Measurements from ENCODE around the gene TNS3. TPM values are rescaled to one million over a fixed set of nuclear protein-coding genes. Genes with fewer than 3 reads are reported as not detected.

Gene TNS3
- total and polyA plus RNA-seq, 10 donors, result 17.7 to 247 (median 147) TPM

DNA sequence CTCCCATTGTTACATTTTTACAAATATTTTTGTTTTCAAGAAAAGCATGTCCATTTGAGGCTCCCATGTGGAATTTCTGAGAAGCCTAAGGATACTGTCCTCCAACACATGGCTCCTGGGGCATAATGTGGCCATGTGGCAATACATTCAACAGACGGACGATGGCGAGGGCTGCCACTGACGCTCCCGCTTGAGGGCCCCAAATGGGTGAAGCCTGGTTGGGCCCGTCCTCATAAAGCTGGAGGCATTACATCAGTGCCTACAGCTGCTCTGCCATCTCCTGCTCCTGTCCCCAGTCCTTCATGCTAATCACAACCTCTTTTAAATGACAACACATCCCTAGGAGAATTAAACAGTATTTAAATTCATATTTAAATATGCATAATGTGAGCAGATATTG lies 246.8 kb downstream of the TNS3 start:
- intact Hi-C loops (cut with DNase I; ENCODE audit: low total_unique reads), result no loop called here
- Histone ChIP-seq H3K27ac (no peak overlapping the region), H3K27me3 (replicated peaks in 1 of 7) (no peaks in the 10 kb centered on the region), H3K4me1 (peaks cover 0 to 7% (median 2%) of the 10 kb centered on the region in 6 donors), H3K36me3 (peaks cover 0 to 84% (median 12%) of the 10 kb centered on the region in 6 donors), H3K9me3 (no peaks in the 10 kb centered on the region), H3K4me3 (no peak overlapping the region)
- no peak for TF ChIP-seq POLR2A (IDR thresholded peaks at IDR 0.05)
- TF ChIP-seq CTCF (IDR thresholded peaks at IDR 0.05 in 8 of 11, conservative IDR thresholded peaks at IDR 0.05 in 3 of 11), result no peak
- no peak for TF ChIP-seq POLR2AphosphoS5 (IDR thresholded peaks at IDR 0.05)
- DNase-seq, result peak; percentile 54
- WGBS, 5 donors, result 94 to 98% (median 97%) methylated on average over 6 of the region's 6 CpGs

DNA sequence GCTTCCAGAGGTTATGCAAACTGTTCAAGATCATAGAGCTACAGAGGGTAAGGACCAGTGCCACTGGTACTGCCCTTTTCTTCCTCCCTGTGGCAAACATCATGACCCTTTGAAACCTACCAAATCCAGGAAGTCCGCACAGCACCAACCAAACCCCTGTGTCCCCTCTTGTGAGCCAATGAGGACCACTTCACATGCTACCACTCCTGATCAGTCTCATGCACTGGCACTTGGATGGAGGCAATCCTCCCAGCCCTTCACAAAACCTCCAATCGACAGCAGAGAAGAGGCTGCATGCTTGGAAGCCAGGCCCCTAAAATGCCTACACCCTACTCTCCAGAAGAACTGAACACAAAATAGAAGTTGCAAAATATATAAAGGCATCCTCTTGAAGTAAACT lies 248.0 kb downstream of the TNS3 start:
- Histone ChIP-seq H3K27me3 (replicated peaks in 1 of 7) (no peaks in the 10 kb centered on the region), H3K27ac (no peak overlapping the region), H3K9me3 (no peaks in the 10 kb centered on the region), H3K36me3 (peaks cover 0 to 95% (median 16%) of the 10 kb centered on the region in 6 donors), H3K4me3 (no peak overlapping the region), H3K4me1 (peaks cover 7 to 18% (median 12%) of the 10 kb centered on the region in 6 donors)
- WGBS, 5 donors, result 90 to 98% (median 94%) methylated on average over 2 of the region's 2 CpGs
- peak; percentile 19 for DNase-seq
- no peak for TF ChIP-seq CTCF (IDR thresholded peaks at IDR 0.05 in 8 of 11, conservative IDR thresholded peaks at IDR 0.05 in 3 of 11)
- TF ChIP-seq POLR2A (IDR thresholded peaks at IDR 0.05), result no peak
- no peak for TF ChIP-seq POLR2AphosphoS5 (IDR thresholded peaks at IDR 0.05)
- intact Hi-C loops (cut with DNase I; ENCODE audit: low total_unique reads), result no loop called here

DNA sequence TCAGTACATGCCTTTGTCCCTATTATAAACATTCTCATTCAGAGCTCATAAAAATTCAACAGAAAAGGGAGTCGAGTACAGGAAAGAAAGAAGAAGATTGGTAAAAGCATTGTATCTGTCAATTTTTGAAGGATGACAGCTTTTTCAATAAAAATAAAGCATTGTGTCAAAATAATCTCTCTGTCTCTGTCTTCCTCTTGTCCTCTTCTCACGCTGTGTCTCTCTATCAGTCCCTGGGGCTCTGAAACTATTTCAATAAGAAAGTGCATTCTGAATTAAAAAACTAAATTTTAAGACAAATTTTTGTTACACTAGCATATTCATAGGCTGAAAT lies 248.4 kb downstream of the TNS3 start:
- Histone ChIP-seq H3K27ac (no peak overlapping the region), H3K27me3 (replicated peaks in 1 of 7) (no peaks in the 10 kb centered on the region), H3K9me3 (no peaks in the 10 kb centered on the region), H3K4me3 (no peak overlapping the region), H3K4me1 (peaks cover 9 to 23% (median 16%) of the 10 kb centered on the region in 6 donors), H3K36me3 (peaks cover 0 to 96% (median 16%) of the 10 kb centered on the region in 6 donors)
- DNase-seq, result no peak
- TF ChIP-seq CTCF (IDR thresholded peaks at IDR 0.05 in 8 of 11, conservative IDR thresholded peaks at IDR 0.05 in 3 of 11) (no peak), POLR2A (IDR thresholded peaks at IDR 0.05) (no peak), POLR2AphosphoS5 (IDR thresholded peaks at IDR 0.05) (no peak)
- intact Hi-C loops (cut with DNase I; ENCODE audit: low total_unique reads), result no loop called here
- WGBS, 5 donors, result 66 to 90% (median 80%) methylated on average over 2 of the region's 2 CpGs

DNA sequence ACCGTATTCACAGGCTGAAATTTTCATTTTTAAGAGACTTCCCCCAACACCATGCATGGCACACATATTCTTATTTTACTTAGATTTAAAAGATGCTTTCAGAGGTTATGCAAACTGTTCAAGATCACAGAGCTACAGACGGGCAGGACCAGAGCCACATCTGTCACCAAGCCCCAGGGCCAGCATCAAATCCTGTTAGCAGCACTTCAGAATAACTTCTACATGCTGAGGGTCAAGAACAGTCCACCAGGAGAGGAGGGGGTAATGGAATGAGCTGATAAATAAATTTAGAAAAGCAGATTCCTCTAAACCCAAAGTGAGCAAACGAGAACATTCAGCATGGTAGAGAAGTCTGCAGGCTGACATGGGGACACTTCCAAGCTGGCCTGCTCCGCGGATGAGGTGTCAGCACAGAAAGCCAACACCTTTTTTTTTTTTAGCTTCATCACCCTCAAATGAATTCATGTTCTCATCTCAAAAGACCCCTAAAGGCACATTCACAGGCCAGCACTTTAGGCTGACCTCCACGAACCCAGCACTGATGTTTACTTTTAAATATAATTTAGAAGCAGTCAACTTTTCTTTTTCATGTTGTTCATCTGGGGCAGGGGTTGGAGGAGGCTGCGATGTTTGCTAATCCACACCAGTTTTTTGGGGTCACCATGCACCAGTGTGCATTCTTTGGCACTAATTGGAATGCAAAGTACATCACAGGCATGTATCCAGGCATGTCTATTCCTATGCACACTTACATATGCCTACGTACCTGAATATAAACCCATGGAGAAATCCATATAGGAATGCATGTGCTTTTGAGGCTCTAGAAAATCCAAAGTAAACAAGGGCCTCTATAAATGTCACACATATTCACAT lies 249.0 kb downstream of the TNS3 start:
- Histone ChIP-seq H3K9me3 (no peaks in the 10 kb centered on the region), H3K4me1 (peaks cover 9 to 29% (median 22%) of the 10 kb centered on the region in 6 donors), H3K27me3 (replicated peaks in 1 of 7) (no peaks in the 10 kb centered on the region), H3K27ac (no peak overlapping the region), H3K36me3 (peaks cover 0 to 97% (median 16%) of the 10 kb centered on the region in 6 donors), H3K4me3 (no peak overlapping the region)
- DNase-seq, result peak; percentile 27
- intact Hi-C loops (cut with DNase I; ENCODE audit: low total_unique reads), result no loop called here
- TF ChIP-seq POLR2A (IDR thresholded peaks at IDR 0.05) (no peak), CTCF (IDR thresholded peaks at IDR 0.05 in 8 of 11, conservative IDR thresholded peaks at IDR 0.05 in 3 of 11) (no peak), POLR2AphosphoS5 (IDR thresholded peaks at IDR 0.05) (no peak)
- 79 to 90% (median 89%) methylated on average over 8 of the region's 8 CpGs for WGBS, 5 donors

All from spleen (tissue), 11 donors.